ENCODE data around the gene ATP6V0B. TPM values are rescaled to one million over a fixed set of nuclear protein-coding genes. Genes with fewer than 3 reads are reported as not detected.

ATP6V0B gene
- total and polyA plus RNA-seq, 2 experiments from 2014 or later, result 87.5 to 316 TPM

GRCh38 chr1:43936431-43937151 lies 38.2 kb upstream of the ATP6V0B start:
- H3K9me3 ChIP-seq (ENCODE audit: low read depth), result no peaks in the 10 kb centered on the region
- no peak overlapping the region for H3K27ac ChIP-seq
- H3K4me1 ChIP-seq (ENCODE audit: low read depth), result peaks cover 12% of the 10 kb centered on the region
- peaks cover 8% of the 10 kb centered on the region for H3K27me3 ChIP-seq
- H3K4me3 ChIP-seq, result peak overlapping the region; percentile 32
- TF ChIP-seq, protein P1, sequence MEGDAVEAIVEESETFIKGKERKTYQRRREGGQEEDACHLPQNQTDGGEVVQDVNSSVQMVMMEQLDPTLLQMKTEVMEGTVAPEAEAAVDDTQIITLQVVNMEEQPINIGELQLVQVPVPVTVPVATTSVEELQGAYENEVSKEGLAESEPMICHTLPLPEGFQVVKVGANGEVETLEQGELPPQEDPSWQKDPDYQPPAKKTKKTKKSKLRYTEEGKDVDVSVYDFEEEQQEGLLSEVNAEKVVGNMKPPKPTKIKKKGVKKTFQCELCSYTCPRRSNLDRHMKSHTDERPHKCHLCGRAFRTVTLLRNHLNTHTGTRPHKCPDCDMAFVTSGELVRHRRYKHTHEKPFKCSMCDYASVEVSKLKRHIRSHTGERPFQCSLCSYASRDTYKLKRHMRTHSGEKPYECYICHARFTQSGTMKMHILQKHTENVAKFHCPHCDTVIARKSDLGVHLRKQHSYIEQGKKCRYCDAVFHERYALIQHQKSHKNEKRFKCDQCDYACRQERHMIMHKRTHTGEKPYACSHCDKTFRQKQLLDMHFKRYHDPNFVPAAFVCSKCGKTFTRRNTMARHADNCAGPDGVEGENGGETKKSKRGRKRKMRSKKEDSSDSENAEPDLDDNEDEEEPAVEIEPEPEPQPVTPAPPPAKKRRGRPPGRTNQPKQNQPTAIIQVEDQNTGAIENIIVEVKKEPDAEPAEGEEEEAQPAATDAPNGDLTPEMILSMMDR (IDR thresholded peaks at IDR 0.05; ENCODE audit: low read depth, low read length), result no peak
- no peaks in the 10 kb centered on the region for H3K36me3 ChIP-seq
- DNase-seq (ENCODE audit: low read depth in 1 of 2, low spot score in 1 of 2), result peak; percentile 38 to 71

GRCh38 chr1:43937179-43937865 lies 37.4 kb upstream of the ATP6V0B start:
- DNase-seq (ENCODE audit: low read depth in 1 of 2, low spot score in 1 of 2), result no peak
- Histone ChIP-seq H3K36me3 (no peaks in the 10 kb centered on the region), H3K4me1 (ENCODE audit: low read depth) (peaks cover 12% of the 10 kb centered on the region), H3K27ac (no peak overlapping the region), H3K9me3 (ENCODE audit: low read depth) (no peaks in the 10 kb centered on the region), H3K27me3 (peaks cover 8% of the 10 kb centered on the region), H3K4me3 (no peak overlapping the region)
- TF ChIP-seq, protein P1 (IDR thresholded peaks at IDR 0.05; ENCODE audit: low read depth, low read length), result no peak

GRCh38 chr1:43938383-43938782 lies 36.4 kb upstream of the ATP6V0B start:
- H3K4me1 ChIP-seq (ENCODE audit: low read depth), result peaks cover 5% of the 10 kb centered on the region
- TF ChIP-seq, protein P1 (IDR thresholded peaks at IDR 0.05; ENCODE audit: low read depth, low read length), result no peak
- H3K4me3 ChIP-seq, result no peak overlapping the region
- H3K9me3 ChIP-seq (ENCODE audit: low read depth), result no peaks in the 10 kb centered on the region
- H3K27ac ChIP-seq, result no peak overlapping the region
- DNase-seq (ENCODE audit: low read depth in 1 of 2, low spot score in 1 of 2), result no peak
- no peaks in the 10 kb centered on the region for H3K36me3 ChIP-seq
- peaks cover 8% of the 10 kb centered on the region for H3K27me3 ChIP-seq

GRCh38 chr1:43938892-43939587 lies 35.7 kb upstream of the ATP6V0B start:
- H3K9me3 ChIP-seq (ENCODE audit: low read depth), result no peaks in the 10 kb centered on the region
- no peak overlapping the region for H3K4me3 ChIP-seq
- H3K4me1 ChIP-seq (ENCODE audit: low read depth), result peaks cover 5% of the 10 kb centered on the region
- DNase-seq (ENCODE audit: low read depth in 1 of 2, low spot score in 1 of 2), result no peak
- TF ChIP-seq, protein P1 (IDR thresholded peaks at IDR 0.05; ENCODE audit: low read depth, low read length), result no peak
- H3K27ac ChIP-seq, result no peak overlapping the region
- H3K27me3 ChIP-seq, result peaks cover 8% of the 10 kb centered on the region
- H3K36me3 ChIP-seq, result no peaks in the 10 kb centered on the region

DNA sequence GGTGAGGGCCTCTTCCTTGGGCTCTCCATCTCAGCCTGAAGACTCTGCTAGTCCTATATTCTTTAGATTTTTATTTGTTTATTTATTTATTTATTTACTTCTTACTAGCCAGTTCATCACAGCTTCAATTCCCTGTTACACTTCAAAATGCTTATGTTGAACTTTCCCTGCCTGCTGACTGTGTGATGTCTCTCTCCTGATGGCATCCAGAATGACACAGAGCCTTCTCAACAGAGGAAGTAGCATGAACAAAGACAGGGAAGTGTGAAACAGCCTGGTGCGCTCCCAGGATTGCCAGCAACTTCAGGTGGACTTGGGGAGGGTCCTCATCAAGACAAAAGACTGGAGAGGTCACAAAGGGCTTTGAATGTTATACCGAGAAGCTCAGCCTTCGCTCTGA lies 32.3 kb upstream of the ATP6V0B start:
- TF ChIP-seq, protein P1 (IDR thresholded peaks at IDR 0.05; ENCODE audit: low read depth, low read length), result no peak
- Histone ChIP-seq H3K27ac (no peak overlapping the region), H3K4me3 (no peak overlapping the region), H3K9me3 (ENCODE audit: low read depth) (no peaks in the 10 kb centered on the region), H3K36me3 (no peaks in the 10 kb centered on the region), H3K4me1 (ENCODE audit: low read depth) (peaks cover 7% of the 10 kb centered on the region), H3K27me3 (peaks cover 4% of the 10 kb centered on the region)
- no peak for DNase-seq (ENCODE audit: low read depth in 1 of 2, low spot score in 1 of 2)

Data from cardiac muscle cell (in vitro differentiated cells and primary cell).